OCI-LY7 (cell line): ENCODE measurements around the gene CALU. TPM values are rescaled to one million over a fixed set of nuclear protein-coding genes. Genes with fewer than 3 reads are reported as not detected.

Source experiments
- Bru-seq: library from RNA; stranded (reverse); fragments of 400-500 nt; gene quantifications from one replicate; lab custom pipeline; 2021; lab: Mats Ljungman, UMichigan
- BruChase-seq, 2 experiments: library from RNA; stranded (reverse); fragments of 400-500 nt; gene quantifications; one replicate each; lab custom pipeline; 2021; lab: Mats Ljungman, UMichigan
- BruUV-seq: library from RNA; stranded (reverse); fragments of 400-500 nt; replicated peaks from 2 replicates; lab custom pipeline; 2021; lab: Mats Ljungman, UMichigan
- CTCF ChIA-PET: fragments of 300-600 bp; sonication (Branson Sonifier 250); formaldehyde crosslinking; loops from one replicate; lab custom pipeline; 2022; ENCODE audit warnings: antibody characterized with exemption; ENCODE audit not compliant: unreplicated experiment; lab: Charles Lee
- POLR2A ChIA-PET: fragments of 300-600 bp; sonication (Branson Sonifier 250); formaldehyde crosslinking; loops from one replicate; lab custom pipeline; 2022; ENCODE audit warnings: antibody characterized with exemption; lab: Charles Lee
- DNase-seq: peaks from one replicate; pipeline ENCODE4 v3.0.0-alpha.2; 2015; ENCODE audit warnings: low spot score
- H2AFZ ChIP-seq: fragments of 200-600 bp; sonication (generic), shearing (Covaris generic); 2 replicates; pipeline ENCODE4 v1.6.1; 2014; ENCODE audit warnings: mild to moderate bottlenecking, antibody characterized with exemption, low read length, moderate library complexity
- H3K27ac ChIP-seq: fragments of 200-600 bp; sonication (generic); 2 replicates; pipeline ENCODE4 v1.5.1; 2014; ENCODE audit warnings: mixed run types, low read depth, mild to moderate bottlenecking, moderate library complexity, low read length, inconsistent platforms; ENCODE audit not compliant: poor library complexity, severe bottlenecking
- H3K36me3 ChIP-seq: fragments of 200-600 bp; sonication (generic); 2 replicates; pipeline ENCODE4 v1.6.1; 2014; ENCODE audit warnings: mild to moderate bottlenecking, antibody characterized with exemption, low read length, moderate library complexity, mixed read lengths; ENCODE audit not compliant: insufficient read depth
- H3K4me1 ChIP-seq: fragments of 200-600 bp; sonication (generic); 2 replicates; pipeline ENCODE4 v1.5.1; 2014; ENCODE audit warnings: mild to moderate bottlenecking, low read length; ENCODE audit not compliant: insufficient read depth, poor library complexity, severe bottlenecking
- H3K4me2 ChIP-seq: fragments of 200-600 bp; sonication (generic); 2 replicates; pipeline ENCODE4 v1.6.1; 2014; ENCODE audit warnings: mild to moderate bottlenecking, low read length
- H3K4me3 ChIP-seq: fragments of 200-600 bp; sonication (generic); 2 replicates; pipeline ENCODE4 v1.5.1; 2014; ENCODE audit warnings: mild to moderate bottlenecking, low read depth, low read length; ENCODE audit not compliant: poor library complexity, severe bottlenecking
- H3K79me2 ChIP-seq: fragments of 200-600 bp; sonication (generic); 2 replicates; pipeline ENCODE4 v1.6.1; 2016; ENCODE audit warnings: low read depth, mild to moderate bottlenecking, low read length, moderate library complexity, mixed read lengths; ENCODE audit not compliant: insufficient read depth
- H3K9me2 ChIP-seq: fragments of 200-600 bp; sonication (generic); 2 replicates; pipeline ENCODE4 v1.6.1; 2016; ENCODE audit warnings: mild to moderate bottlenecking, low read length, mixed read lengths; ENCODE audit not compliant: insufficient read depth
- H3K9me3 ChIP-seq: fragments of 200-600 bp; sonication (generic); 2 replicates; pipeline ENCODE4 v1.6.1; 2014; ENCODE audit warnings: mild to moderate bottlenecking, mixed run types, low read length, mixed read lengths
- H4K20me1 ChIP-seq: fragments of 200-600 bp; sonication (generic); 2 replicates; pipeline ENCODE4 v1.6.1; 2014; ENCODE audit warnings: mild to moderate bottlenecking, antibody characterized with exemption, low read length, moderate library complexity, mixed read lengths; ENCODE audit not compliant: insufficient read depth
- EZH2phosphoT487 ChIP-seq: fragments of 200-600 bp; sonication (generic); IDR thresholded peaks from 2 replicates; pipeline ENCODE4 v1.6.1; 2018; ENCODE audit warnings: low read depth, borderline replicate concordance, mild to moderate bottlenecking, mixed run types, antibody characterized with exemption, low read length, moderate library complexity, mixed read lengths
- intact Hi-C: fragments of 100-400 bp; cut with micrococcal nuclease; formaldehyde crosslinking; loops from one replicate; pipeline ENCODE4 v1.10.0; 2022; ENCODE audit not compliant: unreplicated experiment
- long read RNA-seq: library from polyadenylated mRNA; stranded (forward); transcript quantifications from one replicate; pipeline ENCODE4 v2.0.0, GENCODE V29; 2022
- total RNA-seq, 2 experiments: library from RNA; depleted of rRNA in 1 of 2; stranded (reverse); fragments of >200 nt in 1 of 2; shearing (Covaris generic) in 1 of 2; gene quantifications; 2 replicates each; pipeline ENCODE4 v1.2.3, GENCODE V29; 2014 to 2022
- TF ChIP-seq, protein P1 (sequence below): fragments of 200-600 bp; sonication (generic); conservative IDR thresholded peaks from 2 replicates; pipeline ENCODE4 v1.5.1; 2014; ENCODE audit warnings: mild to moderate bottlenecking, antibody characterized with exemption, low read length, moderate library complexity, mixed read lengths

CALU gene
- total RNA-seq (2014; rRNA removed; shearing (Covaris generic)), result 45.6 and 61.3 TPM in 2 replicates
- 52.8 and 57.7 TPM in 2 replicates for total RNA-seq (2022)
- percentile 88 among the genes with signal in this experiment for Bru-seq, nascent RNA
- percentile 86 among the genes with signal in this experiment for BruChase-seq, experiment 1, labeled RNA remaining after a 6-hour chase
- percentile 94 among the genes with signal in this experiment for BruChase-seq, experiment 2, labeled RNA remaining after a 2-hour chase
- long read RNA-seq, transcript CALU-201 (7 exons, 3,357 nt), result major isoform, 216 of 325 reads
- long read RNA-seq, transcript CALU-202 (7 exons, 2,438 nt), result minor isoform, 59 of 325 reads
- long read RNA-seq, partial matches to known transcripts, result 14 of 325 reads
- long read RNA-seq, other reads (novel, unspliced or antisense), result 34 of 325 reads

DNA sequence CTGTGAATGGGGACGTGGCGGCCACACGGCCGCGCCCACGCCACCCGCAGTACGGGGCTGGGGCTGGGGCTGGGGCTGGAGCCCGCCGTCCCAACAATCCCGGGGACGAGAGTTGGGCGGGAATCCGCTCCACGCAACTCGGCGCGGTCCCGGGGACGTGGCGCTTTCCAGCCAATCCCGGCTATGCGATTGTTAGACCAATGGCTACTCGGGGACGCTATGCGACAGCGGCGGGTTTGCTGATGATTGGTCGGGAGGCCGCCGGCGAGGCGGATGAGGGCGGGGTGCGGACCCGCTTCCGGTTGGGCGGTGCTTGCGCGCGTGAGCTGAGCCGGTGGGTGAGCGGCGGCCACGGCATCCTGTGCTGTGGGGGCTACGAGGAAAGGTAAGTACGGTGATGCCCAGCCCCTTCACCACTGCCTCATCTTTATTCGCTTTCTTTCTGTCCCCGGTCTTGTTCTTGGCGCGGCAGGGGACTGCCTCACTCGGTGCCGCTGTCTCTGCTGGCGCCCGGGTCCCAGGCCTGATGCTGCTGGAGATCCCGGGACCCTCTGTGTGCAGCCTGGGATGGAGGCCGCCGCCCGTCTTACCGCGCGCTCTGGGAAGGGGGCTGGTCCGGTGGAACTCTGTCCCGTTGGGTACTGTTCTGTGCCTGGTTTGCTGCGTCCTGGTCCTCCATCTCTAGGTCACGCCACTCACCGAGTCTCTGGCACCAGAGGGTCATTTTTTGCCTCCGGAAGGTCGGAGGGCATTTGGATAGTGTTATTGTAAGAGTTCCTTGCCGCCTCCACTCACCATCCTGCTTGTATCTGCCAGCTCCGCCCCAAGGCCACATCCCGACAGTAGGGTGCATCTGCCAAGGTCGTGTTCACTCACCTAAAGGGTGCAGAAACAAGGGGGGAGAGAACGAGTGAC is at the start of gene CALU:
CALU (plus strand) TSS at position 312 of the 915 bp plus-strand sequence. CDS start 9,225 bp downstream, outside the sequence.
- TF ChIP-seq, protein P1, sequence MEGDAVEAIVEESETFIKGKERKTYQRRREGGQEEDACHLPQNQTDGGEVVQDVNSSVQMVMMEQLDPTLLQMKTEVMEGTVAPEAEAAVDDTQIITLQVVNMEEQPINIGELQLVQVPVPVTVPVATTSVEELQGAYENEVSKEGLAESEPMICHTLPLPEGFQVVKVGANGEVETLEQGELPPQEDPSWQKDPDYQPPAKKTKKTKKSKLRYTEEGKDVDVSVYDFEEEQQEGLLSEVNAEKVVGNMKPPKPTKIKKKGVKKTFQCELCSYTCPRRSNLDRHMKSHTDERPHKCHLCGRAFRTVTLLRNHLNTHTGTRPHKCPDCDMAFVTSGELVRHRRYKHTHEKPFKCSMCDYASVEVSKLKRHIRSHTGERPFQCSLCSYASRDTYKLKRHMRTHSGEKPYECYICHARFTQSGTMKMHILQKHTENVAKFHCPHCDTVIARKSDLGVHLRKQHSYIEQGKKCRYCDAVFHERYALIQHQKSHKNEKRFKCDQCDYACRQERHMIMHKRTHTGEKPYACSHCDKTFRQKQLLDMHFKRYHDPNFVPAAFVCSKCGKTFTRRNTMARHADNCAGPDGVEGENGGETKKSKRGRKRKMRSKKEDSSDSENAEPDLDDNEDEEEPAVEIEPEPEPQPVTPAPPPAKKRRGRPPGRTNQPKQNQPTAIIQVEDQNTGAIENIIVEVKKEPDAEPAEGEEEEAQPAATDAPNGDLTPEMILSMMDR, result no peak; the same call in 1 of the 2 replicates
- no peak for TF ChIP-seq EZH2phosphoT487
- peaks cover 25% of the 10 kb centered on the region for H4K20me1 ChIP-seq
- peaks cover 50% of the 10 kb centered on the region for H3K79me2 ChIP-seq
- H3K27ac ChIP-seq, result peak within 1 kb of the TSS; percentile 55
- intact Hi-C loops, result loop anchor here (1.0 kb wide), 1 partner anchor 52 kb away; the partner anchor contains the start of gene CCDC136
- BruUV-seq, result no TSS peak
- H3K4me2 ChIP-seq, result peak within 1 kb of the TSS; percentile 89
- H3K4me1 ChIP-seq, result peaks cover 25% of the 10 kb centered on the region
- H3K36me3 ChIP-seq, result peaks cover 23% of the 10 kb centered on the region; the same call in 1 of the 2 replicates
- H3K9me2 ChIP-seq, result no peaks in the 10 kb centered on the region
- POLR2A ChIA-PET, result interaction anchor here (0.6 to 4.8 kb wide), 16 partner anchors 7 to 352 kb away, joined by 3 to 17 read pairs (median 4); partner anchors contain the start of gene ATP6V1F
- peak within 1 kb of the TSS; percentile 87 for H3K4me3 ChIP-seq
- peak within 1 kb of the TSS; percentile 73 for H2AFZ ChIP-seq
- H3K9me3 ChIP-seq, result no peaks in the 10 kb centered on the region
- CTCF ChIA-PET, result interaction anchor here (0.5 to 1.2 kb wide), 4 partner anchors 10 to 1405 kb away, joined by 3 read pairs; no protein-coding TSS in a partner anchor
- peak; percentile 97 for DNase-seq

DNA sequence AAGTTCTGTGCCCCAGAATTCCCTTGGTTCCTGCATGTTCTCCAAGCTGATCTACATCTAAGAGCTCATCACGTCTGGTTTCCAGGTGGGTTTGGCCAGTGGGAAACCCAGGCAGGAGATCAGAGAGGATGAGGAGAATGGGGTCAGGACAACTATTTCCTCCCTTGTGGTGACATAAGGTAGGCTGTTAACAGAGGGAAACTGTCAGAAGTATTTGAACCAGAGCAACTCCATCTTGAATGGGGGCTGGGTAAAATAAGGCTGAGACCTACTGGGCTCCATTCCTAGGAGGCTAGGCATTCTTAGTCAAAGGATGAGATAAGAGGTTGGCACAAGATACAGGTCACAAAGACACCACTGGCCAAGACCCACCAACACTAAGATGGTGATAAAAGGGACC is 47.9 kb upstream of the CALU start:
- Histone ChIP-seq H3K79me2 (no peaks in the 10 kb centered on the region), H3K4me3 (no peak overlapping the region), H3K4me1 (no peaks in the 10 kb centered on the region), H4K20me1 (no peaks in the 10 kb centered on the region), H3K27ac (no peak overlapping the region), H2AFZ (no peak overlapping the region), H3K9me2 (no peaks in the 10 kb centered on the region), H3K36me3 (no peaks in the 10 kb centered on the region), H3K9me3 (no peaks in the 10 kb centered on the region), H3K4me2 (no peak overlapping the region)
- no peak for DNase-seq
- intact Hi-C loops, result no loop called here
- ChIA-PET POLR2A (no interaction called here), CTCF (no interaction called here)
- no TSS peak for BruUV-seq
- TF ChIP-seq, protein P1, result no peak
- no peak for TF ChIP-seq EZH2phosphoT487
